SK-N-SH treated with all-trans-retinoic acid at 6 μM for 48 hours (cell line): ENCODE measurements around the gene ARHGAP26.

ENCODE experiments used
- ATAC-seq: fragments of 200-7000 bp; cut with Tn5 transposase; 3 replicates; pipeline ENCODE4 v1.9.1; 2020; ENCODE audit warnings: mild to moderate bottlenecking, moderate library complexity
- BACH2 ChIP-seq: fragments of 250-450 bp; sonication (Bioruptor Pico); IDR thresholded peaks from 2 replicates; pipeline ENCODE4 v1.9.0; 2021; ENCODE audit warnings: mild to moderate bottlenecking, borderline replicate concordance
- CSDC2 ChIP-seq: fragments of 250-450 bp; sonication (Bioruptor Pico); IDR thresholded peaks from 2 replicates; pipeline ENCODE4 v1.5.0; 2020; ENCODE audit warnings: mild to moderate bottlenecking, moderate library complexity
- ESRRG ChIP-seq: fragments of 250-450 bp; sonication (Bioruptor Pico); IDR thresholded peaks from 2 replicates; pipeline ENCODE4 v1.6.1; 2021; ENCODE audit warnings: mild to moderate bottlenecking
- GLIS3 ChIP-seq: fragments of 250-450 bp; sonication (Bioruptor Pico); IDR thresholded peaks from 2 replicates; pipeline ENCODE4 v1.5.0; 2020; ENCODE audit warnings: mild to moderate bottlenecking, moderate library complexity
- ISL1 ChIP-seq: fragments of 250-450 bp; sonication (Bioruptor Pico); IDR thresholded peaks from 2 replicates; pipeline ENCODE4 v2.1.2; 2022; ENCODE audit warnings: mild to moderate bottlenecking, moderate library complexity
- OSR1 ChIP-seq: fragments of 250-450 bp; sonication (Bioruptor Pico); IDR thresholded peaks from 2 replicates; pipeline ENCODE4 v1.8.0; 2022; ENCODE audit warnings: moderate library complexity, mild to moderate bottlenecking, inconsistent platforms
- PATZ1 ChIP-seq: fragments of 250-450 bp; sonication (Bioruptor Pico); IDR thresholded peaks from 2 replicates; pipeline ENCODE4 v1.8.0; 2020; ENCODE audit warnings: mild to moderate bottlenecking, moderate library complexity, borderline replicate concordance
- POU6F1 ChIP-seq: fragments of 250-450 bp; sonication (Bioruptor Pico); IDR thresholded peaks from 2 replicates; pipeline ENCODE4 v1.8.0; 2021; ENCODE audit warnings: low read depth, mild to moderate bottlenecking, moderate library complexity, borderline replicate concordance
- PPARA ChIP-seq: fragments of 250-450 bp; sonication (Bioruptor Pico); IDR thresholded peaks from 2 replicates; pipeline ENCODE4 v1.5.0; 2020; ENCODE audit warnings: mild to moderate bottlenecking, borderline replicate concordance
- RARB ChIP-seq: fragments of 250-450 bp; sonication (Bioruptor Pico); IDR thresholded peaks from 2 replicates; pipeline ENCODE4 v1.8.0; 2021; ENCODE audit warnings: mild to moderate bottlenecking, moderate library complexity
- SNAI2 ChIP-seq: fragments of 250-450 bp; sonication (Bioruptor Pico); IDR thresholded peaks from 2 replicates; pipeline ENCODE4 v1.5.0; 2020; ENCODE audit warnings: mild to moderate bottlenecking, moderate library complexity
- TCF4 ChIP-seq: fragments of 250-450 bp; sonication (Bioruptor Pico); IDR thresholded peaks from 2 replicates; pipeline ENCODE4 v1.8.0; 2021; ENCODE audit warnings: mild to moderate bottlenecking, moderate library complexity, borderline replicate concordance
- TOX ChIP-seq: fragments of 250-450 bp; sonication (Bioruptor Pico); IDR thresholded peaks from 2 replicates; pipeline ENCODE4 v1.8.0; 2021; ENCODE audit warnings: mild to moderate bottlenecking, moderate library complexity, borderline replicate concordance
- TSHZ2 ChIP-seq: fragments of 250-450 bp; sonication (Bioruptor Pico); IDR thresholded peaks from 2 replicates; pipeline ENCODE4 v1.5.0; 2020; ENCODE audit warnings: mild to moderate bottlenecking, moderate library complexity
- ZC3H10 ChIP-seq: fragments of 250-450 bp; sonication (Bioruptor Pico); IDR thresholded peaks from 2 replicates; pipeline ENCODE4 v1.5.1; 2021; ENCODE audit warnings: mild to moderate bottlenecking, moderate library complexity
- ZFP30 ChIP-seq: fragments of 450-650 bp; formaldehyde crosslinking; IDR thresholded peaks from 2 replicates; pipeline ENCODE4 v1.5.0; 2022; ENCODE audit warnings: mild to moderate bottlenecking, moderate library complexity
- ZNF565 ChIP-seq: fragments of 450-650 bp; formaldehyde crosslinking; conservative IDR thresholded peaks from 2 replicates; pipeline ENCODE4 v1.5.0; 2020; ENCODE audit warnings: low read depth, mild to moderate bottlenecking, moderate library complexity
- ZNF70 ChIP-seq: fragments of 450-650 bp; formaldehyde crosslinking; IDR thresholded peaks from 2 replicates; pipeline ENCODE4 v1.5.0; 2020; ENCODE audit warnings: mild to moderate bottlenecking, moderate library complexity
- ZNF8 ChIP-seq: fragments of 450-650 bp; formaldehyde crosslinking; IDR thresholded peaks from 2 replicates; pipeline ENCODE4 v1.5.0; 2020; ENCODE audit warnings: mild to moderate bottlenecking, moderate library complexity
- TF ChIP-seq, protein P1 (sequence below): fragments of 250-450 bp; sonication (Bioruptor Pico); IDR thresholded peaks from 2 replicates; pipeline ENCODE4 v1.5.1; 2021; ENCODE audit warnings: mild to moderate bottlenecking, moderate library complexity
- TF ChIP-seq, protein P2 (sequence below): fragments of 250-450 bp; sonication (Bioruptor Pico); IDR thresholded peaks from 2 replicates; pipeline ENCODE4 v1.5.1; 2020; ENCODE audit warnings: low read depth, mild to moderate bottlenecking, moderate library complexity

Gene ARHGAP26

DNA sequence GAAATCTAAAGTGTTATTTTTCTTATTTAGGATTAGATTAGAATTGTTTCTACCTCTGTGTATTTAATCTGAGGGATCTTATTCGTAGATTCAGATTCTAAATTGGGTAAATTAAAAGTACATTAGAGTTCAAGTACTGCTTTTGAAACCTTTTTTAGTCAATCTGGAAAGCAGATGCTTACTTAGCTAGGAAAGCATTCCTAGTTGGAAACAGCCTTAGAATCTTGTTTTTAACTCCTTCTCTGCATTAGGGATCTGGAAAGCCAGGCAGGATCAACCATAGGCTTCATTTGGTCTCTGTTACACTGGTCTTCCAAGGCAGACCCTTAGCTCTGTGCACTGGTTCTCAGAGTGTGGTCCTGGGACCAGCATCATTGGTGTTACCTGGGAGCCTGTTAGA lies 385.9 kb downstream of the ARHGAP26 start:
- no peak for ATAC-seq
- TF ChIP-seq ZNF8 (CRISPR knock-in tag) (no peak), GLIS3 (CRISPR knock-in tag) (no peak), OSR1 (CRISPR knock-in tag) (no peak), POU6F1 (CRISPR knock-in tag) (no peak), TCF4 (no peak), ISL1 (no peak), ZC3H10 (no peak), TSHZ2 (CRISPR knock-in tag) (no peak), CSDC2 (no peak), RARB (no peak), ZFP30 (CRISPR knock-in tag) (no peak), SNAI2 (CRISPR knock-in tag) (no peak), PPARA (CRISPR knock-in tag) (no peak), ZNF70 (CRISPR knock-in tag) (no peak), ZNF565 (CRISPR knock-in tag) (no peak), TOX (no peak)
- TF ChIP-seq, protein P1, sequence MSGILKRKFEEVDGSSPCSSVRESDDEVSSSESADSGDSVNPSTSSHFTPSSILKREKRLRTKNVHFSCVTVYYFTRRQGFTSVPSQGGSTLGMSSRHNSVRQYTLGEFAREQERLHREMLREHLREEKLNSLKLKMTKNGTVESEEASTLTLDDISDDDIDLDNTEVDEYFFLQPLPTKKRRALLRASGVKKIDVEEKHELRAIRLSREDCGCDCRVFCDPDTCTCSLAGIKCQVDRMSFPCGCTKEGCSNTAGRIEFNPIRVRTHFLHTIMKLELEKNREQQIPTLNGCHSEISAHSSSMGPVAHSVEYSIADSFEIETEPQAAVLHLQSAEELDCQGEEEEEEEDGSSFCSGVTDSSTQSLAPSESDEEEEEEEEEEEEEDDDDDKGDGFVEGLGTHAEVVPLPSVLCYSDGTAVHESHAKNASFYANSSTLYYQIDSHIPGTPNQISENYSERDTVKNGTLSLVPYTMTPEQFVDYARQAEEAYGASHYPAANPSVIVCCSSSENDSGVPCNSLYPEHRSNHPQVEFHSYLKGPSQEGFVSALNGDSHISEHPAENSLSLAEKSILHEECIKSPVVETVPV, result no peak
- TF ChIP-seq, protein P2, sequence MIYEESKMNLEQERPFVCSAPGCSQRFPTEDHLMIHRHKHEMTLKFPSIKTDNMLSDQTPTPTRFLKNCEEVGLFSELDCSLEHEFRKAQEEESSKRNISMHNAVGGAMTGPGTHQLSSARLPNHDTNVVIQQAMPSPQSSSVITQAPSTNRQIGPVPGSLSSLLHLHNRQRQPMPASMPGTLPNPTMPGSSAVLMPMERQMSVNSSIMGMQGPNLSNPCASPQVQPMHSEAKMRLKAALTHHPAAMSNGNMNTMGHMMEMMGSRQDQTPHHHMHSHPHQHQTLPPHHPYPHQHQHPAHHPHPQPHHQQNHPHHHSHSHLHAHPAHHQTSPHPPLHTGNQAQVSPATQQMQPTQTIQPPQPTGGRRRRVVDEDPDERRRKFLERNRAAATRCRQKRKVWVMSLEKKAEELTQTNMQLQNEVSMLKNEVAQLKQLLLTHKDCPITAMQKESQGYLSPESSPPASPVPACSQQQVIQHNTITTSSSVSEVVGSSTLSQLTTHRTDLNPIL (CRISPR knock-in tag), result no peak

- TF ChIP-seq ZNF565 (CRISPR knock-in tag), result no peak
- no peak for TF ChIP-seq SNAI2 (CRISPR knock-in tag)
- no peak for TF ChIP-seq ZFP30 (CRISPR knock-in tag)
- no peak for TF ChIP-seq ZNF8 (CRISPR knock-in tag)
- TF ChIP-seq TSHZ2 (CRISPR knock-in tag), result no peak
- TF ChIP-seq ZC3H10, result no peak
- TF ChIP-seq, protein P2 (CRISPR knock-in tag), result no peak
- no peak for TF ChIP-seq ESRRG
- TF ChIP-seq CSDC2, result no peak
- no peak for ATAC-seq
Observed at GRCh38 chr5:143156572-143156971, 386.4 kb downstream of the ARHGAP26 start.

DNA sequence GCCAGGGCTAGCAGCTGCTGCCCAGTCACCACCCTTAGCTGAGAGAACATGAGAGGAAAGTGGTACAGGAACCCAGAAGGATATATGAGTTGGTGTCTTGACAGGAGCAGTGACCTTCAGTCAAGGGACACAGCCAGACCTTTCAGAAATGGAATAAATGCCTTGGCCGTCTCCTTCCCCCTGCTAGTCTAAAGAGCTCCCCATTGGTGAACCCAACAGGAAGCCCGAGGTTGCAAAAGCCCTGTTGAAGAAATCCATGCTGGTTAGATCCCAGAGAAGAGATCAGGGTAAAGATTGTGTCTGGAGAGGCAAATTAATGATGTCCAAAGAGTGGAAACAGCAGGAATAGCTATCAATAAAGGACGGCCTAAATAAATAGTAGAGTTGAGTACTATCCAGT lies 388.9 kb downstream of the ARHGAP26 start:
- ATAC-seq, result no peak
- no peak for TF ChIP-seq PPARA (CRISPR knock-in tag)
- no peak for TF ChIP-seq ZFP30 (CRISPR knock-in tag)
- TF ChIP-seq ZNF565 (CRISPR knock-in tag), result no peak
- no peak for TF ChIP-seq RARB
- TF ChIP-seq ESRRG, result no peak
- no peak for TF ChIP-seq ZC3H10
- TF ChIP-seq TCF4, result no peak
- TF ChIP-seq PATZ1 (CRISPR knock-in tag), result no peak
- no peak for TF ChIP-seq ZNF70 (CRISPR knock-in tag)
- no peak for TF ChIP-seq BACH2
- TF ChIP-seq OSR1 (CRISPR knock-in tag), result no peak
- TF ChIP-seq GLIS3 (CRISPR knock-in tag), result no peak
- no peak for TF ChIP-seq TSHZ2 (CRISPR knock-in tag)
